ENCODE data around the gene MED14. TPM values are rescaled to one million over a fixed set of nuclear protein-coding genes. Genes with fewer than 3 reads are reported as not detected.

MED14 gene
- total RNA-seq, 1 donor, result 29.4 TPM

DNA sequence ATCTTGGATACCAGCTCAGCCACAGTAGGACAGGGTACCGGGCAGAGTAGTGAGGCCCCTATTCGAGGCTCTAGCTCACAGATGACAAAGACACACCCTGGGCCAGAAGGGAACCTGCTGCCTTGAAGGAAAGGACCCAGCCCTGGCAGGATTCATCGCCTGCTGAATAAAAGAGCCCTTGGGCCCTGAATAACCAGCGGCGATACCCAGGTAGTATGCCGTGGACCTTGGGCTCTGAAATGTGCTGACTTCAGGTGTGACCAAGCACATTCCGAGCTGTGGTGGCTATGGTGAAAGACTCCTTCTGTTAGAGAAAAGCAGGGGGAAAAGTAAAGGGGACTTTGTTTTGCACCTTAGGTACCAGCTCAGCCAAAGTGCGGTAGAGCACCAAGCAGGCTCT is 14.6 kb downstream of the MED14 start:
- no peak for DNase-seq (ENCODE audit: low read depth)
- H3K4me3 ChIP-seq (ENCODE audit: low read depth, low read length), result no peak overlapping the region
- TF ChIP-seq, protein P1, sequence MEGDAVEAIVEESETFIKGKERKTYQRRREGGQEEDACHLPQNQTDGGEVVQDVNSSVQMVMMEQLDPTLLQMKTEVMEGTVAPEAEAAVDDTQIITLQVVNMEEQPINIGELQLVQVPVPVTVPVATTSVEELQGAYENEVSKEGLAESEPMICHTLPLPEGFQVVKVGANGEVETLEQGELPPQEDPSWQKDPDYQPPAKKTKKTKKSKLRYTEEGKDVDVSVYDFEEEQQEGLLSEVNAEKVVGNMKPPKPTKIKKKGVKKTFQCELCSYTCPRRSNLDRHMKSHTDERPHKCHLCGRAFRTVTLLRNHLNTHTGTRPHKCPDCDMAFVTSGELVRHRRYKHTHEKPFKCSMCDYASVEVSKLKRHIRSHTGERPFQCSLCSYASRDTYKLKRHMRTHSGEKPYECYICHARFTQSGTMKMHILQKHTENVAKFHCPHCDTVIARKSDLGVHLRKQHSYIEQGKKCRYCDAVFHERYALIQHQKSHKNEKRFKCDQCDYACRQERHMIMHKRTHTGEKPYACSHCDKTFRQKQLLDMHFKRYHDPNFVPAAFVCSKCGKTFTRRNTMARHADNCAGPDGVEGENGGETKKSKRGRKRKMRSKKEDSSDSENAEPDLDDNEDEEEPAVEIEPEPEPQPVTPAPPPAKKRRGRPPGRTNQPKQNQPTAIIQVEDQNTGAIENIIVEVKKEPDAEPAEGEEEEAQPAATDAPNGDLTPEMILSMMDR (IDR thresholded peaks at IDR 0.05; ENCODE audit: insufficient read depth, low read depth, low read length), result no peak

DNA sequence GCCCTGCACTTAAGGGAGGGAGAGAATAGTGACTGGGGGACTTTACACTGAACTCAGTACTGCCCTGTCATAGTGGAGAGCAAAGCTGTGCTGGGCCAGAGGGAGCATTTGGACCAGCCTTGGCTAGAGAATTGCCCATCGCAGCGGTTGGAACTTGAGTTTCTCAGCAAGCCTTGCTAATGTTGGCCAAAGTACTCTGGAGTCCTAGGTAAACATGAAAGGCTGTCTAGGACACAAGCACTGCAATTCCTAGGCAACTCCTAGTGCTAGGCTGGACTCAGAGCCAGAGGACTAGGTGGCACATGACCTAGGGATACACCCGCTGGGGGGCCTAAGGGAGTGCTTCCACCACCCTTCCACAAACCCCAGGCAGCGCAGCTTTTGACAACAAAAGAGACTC is 15.0 kb downstream of the MED14 start:
- DNase-seq (ENCODE audit: low read depth), result no peak
- TF ChIP-seq, protein P1 (IDR thresholded peaks at IDR 0.05; ENCODE audit: insufficient read depth, low read depth, low read length), result no peak
- no peak overlapping the region for H3K4me3 ChIP-seq (ENCODE audit: low read depth, low read length)

DNA sequence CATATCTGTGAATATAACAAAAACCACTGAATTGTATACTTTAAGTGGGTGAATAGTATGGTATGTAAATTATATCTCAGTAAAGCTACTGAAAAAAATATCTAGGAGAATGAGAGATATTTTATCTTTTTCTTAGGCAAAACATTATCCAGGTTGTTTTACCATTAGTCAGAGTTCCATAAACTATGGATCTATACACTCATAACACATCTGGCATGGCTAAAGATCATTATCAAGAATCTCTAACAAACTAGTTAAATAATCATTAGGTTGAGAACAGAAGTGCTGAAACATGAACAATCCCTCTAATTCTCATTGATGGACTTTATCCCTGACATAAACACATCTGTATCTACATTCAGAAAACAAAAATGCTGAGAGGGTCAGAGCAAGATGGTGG is 15.6 kb downstream of the MED14 start:
- TF ChIP-seq, protein P1 (IDR thresholded peaks at IDR 0.05; ENCODE audit: insufficient read depth, low read depth, low read length), result no peak
- no peak overlapping the region for H3K4me3 ChIP-seq (ENCODE audit: low read depth, low read length)
- DNase-seq (ENCODE audit: low read depth), result peak; percentile 35

DNA sequence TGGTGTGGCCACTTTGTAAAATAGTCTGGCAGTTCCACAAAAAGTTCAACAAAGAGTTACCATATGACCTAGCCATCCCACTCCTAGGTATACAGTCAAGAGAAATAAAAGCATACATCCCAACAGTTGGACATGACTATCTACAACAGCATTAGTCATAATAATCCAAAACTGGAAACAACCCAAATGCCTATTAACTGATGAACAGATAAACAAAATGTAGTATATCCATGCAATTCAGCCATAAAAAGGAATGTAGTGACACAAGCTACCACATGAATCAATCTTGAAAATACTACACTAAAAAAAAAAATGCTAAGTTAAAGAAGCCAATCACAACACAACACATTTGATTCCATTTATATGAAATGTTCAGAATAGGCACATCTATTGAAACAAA is 16.1 kb downstream of the MED14 start:
- H3K4me3 ChIP-seq (ENCODE audit: low read depth, low read length), result no peak overlapping the region
- DNase-seq (ENCODE audit: low read depth), result peak; percentile 53
- TF ChIP-seq, protein P1 (IDR thresholded peaks at IDR 0.05; ENCODE audit: insufficient read depth, low read depth, low read length), result no peak

DNA sequence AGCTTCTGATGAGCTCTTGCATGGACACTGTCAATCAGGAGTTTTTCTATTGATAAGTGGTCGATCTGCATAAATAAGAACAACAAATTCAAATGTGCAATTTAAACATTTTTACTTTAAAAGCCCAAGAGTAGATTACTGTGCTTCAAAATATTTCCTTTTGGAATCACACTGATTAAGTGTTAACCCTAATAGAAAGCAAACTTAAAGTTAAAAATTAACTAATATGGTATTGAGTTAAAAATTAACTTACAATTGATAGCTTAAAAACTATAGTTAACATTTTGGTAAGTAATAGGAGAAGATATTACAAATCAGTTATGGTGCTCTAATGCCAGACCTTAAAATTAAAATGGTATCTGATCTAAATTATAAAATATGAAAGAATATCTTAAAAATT is 25.9 kb downstream of the MED14 start:
- no peak overlapping the region for H3K4me3 ChIP-seq (ENCODE audit: low read depth, low read length)
- TF ChIP-seq, protein P1 (IDR thresholded peaks at IDR 0.05; ENCODE audit: insufficient read depth, low read depth, low read length), result no peak
- no peak for DNase-seq (ENCODE audit: low read depth)

DNA sequence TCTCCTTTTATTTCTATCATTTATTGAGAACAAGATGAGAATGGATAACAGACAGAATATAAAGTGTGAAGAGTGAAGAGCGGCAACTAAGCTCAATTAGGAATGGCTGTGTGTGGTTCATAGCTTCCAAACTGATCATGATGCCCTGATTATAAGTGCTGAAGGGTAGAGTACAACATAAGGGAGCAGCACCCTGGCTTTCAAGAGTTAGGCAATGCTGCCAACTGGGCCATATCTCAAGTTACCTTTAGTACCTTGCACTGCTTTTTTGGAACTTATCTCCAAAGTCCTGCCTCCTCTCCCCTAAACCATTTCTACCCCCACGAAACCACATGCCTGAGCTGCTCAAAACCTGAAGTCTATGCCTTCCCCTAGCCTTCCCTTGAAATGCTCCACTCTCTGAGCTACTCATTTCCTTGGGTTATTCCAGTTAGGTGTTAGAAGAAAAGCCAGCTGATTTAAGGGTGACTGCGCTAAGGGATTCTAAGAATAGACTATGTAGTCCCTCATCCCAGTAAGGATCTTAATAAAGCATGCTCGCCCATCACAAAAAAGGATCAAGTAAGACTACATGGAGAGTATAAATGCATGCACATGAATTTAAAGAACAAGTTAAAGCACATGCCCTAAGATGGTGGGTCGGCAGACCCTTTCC is 29.6 kb downstream of the MED14 start:
- TF ChIP-seq, protein P1 (IDR thresholded peaks at IDR 0.05; ENCODE audit: insufficient read depth, low read depth, low read length), result no peak
- no peak overlapping the region for H3K4me3 ChIP-seq (ENCODE audit: low read depth, low read length)
- no peak for DNase-seq (ENCODE audit: low read depth)
